ENCODE results near the gene IMPDH2. TPM values are rescaled to one million over a fixed set of nuclear protein-coding genes. Genes with fewer than 3 reads are reported as not detected.

Gene IMPDH2
- total and polyA plus RNA-seq, 12 donors: 40.7 to 105 (median 60.6) TPM

GRCh38 chr3:49005303-49005680, 23.9 kb downstream of the IMPDH2 start:
- TF ChIP-seq CTCF (IDR thresholded peaks at IDR 0.05): no peak
- peaks cover 0 to 22% (median 0%) of the 10 kb centered on the region in 9 donors for H3K36me3 ChIP-seq
- H3K27me3 ChIP-seq: no peaks in the 10 kb centered on the region
- ATAC-seq (no peak), DNase-seq (no peak)
- H3K4me1 ChIP-seq: peaks cover 4 to 27% (median 16%) of the 10 kb centered on the region in 9 donors
- intact Hi-C loops (cut with DNase I): no loop called here
- no peak overlapping the region for H3K4me3 ChIP-seq
- no peaks in the 10 kb centered on the region for H3K9me3 ChIP-seq
- WGBS, 2 donors: 97 to 99% methylated on average over 3 of the region's 3 CpGs
- no peak overlapping the region for H3K27ac ChIP-seq

DNA sequence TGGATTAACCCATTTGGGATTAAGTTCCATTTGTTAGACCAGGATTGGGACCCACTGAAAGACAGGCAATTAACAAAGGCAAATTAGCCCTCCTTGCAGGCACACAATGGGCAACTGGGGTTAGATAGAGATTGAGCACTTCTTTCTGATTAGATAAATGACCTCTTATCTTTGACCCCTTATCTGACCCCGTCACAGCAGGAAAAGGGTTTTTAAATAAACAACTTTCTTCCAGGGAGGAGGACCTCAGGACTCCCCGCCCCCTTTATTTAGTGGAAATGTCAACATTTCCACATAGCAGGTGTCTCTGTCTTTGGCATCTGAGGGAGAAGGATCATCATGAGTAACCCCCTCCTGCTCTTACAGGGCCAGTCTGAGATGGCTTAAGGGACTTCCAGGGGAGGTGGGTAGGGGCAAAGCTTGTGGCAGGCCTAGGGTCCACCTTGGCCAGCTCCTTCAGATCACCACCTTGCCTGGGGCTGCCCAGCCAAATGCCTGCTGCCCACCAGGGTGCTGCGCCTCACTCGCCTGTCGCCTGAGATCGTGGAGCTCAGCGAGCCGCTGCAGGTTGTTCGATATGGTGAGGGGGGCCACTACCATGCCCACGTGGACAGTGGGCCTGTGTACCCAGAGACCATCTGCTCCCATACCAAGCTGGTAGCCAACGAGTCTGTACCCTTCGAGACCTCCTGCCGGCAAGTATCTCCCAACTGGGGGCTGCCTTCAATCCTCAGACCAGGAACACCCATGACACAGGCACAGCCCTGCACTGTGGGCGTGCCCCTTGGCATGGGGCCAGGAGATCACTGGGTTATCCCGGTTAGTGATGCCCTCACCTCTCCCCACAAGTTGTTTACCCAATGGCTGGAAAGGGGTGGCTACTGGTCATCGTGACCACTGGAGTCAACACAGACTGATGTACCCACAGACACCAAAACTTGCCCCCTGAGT, 24.6 kb downstream of the IMPDH2 start:
- DNase-seq (no peak), ATAC-seq (no peak)
- Histone ChIP-seq H3K27me3 (no peaks in the 10 kb centered on the region), H3K4me3 (no peak overlapping the region), H3K27ac (no peak overlapping the region), H3K4me1 (peaks cover 4 to 27% (median 16%) of the 10 kb centered on the region in 9 donors), H3K36me3 (peaks cover 0 to 21% (median 0%) of the 10 kb centered on the region in 9 donors), H3K9me3 (no peaks in the 10 kb centered on the region)
- TF ChIP-seq CTCF (IDR thresholded peaks at IDR 0.05): no peak
- 85 to 89% methylated on average over 16 of the region's 16 CpGs for WGBS, 2 donors
- intact Hi-C loops (cut with DNase I): no loop called here

GRCh38 chr3:49001155-49001554, 28.0 kb downstream of the IMPDH2 start:
- no peak for DNase-seq
- intact Hi-C loops (cut with DNase I): no loop called here
- H3K27me3 ChIP-seq: no peaks in the 10 kb centered on the region
- H3K9me3 ChIP-seq: no peaks in the 10 kb centered on the region
- peaks cover 0 to 40% (median 0%) of the 10 kb centered on the region in 9 donors for H3K36me3 ChIP-seq
- no peak for TF ChIP-seq CTCF (IDR thresholded peaks at IDR 0.05)
- H3K4me1 ChIP-seq: peaks cover 0 to 4% (median 2%) of the 10 kb centered on the region in 9 donors
- no peak for ATAC-seq
- H3K4me3 ChIP-seq: no peak overlapping the region
- no peak overlapping the region for H3K27ac ChIP-seq
- 88 to 89% methylated on average over 6 of the region's 6 CpGs for WGBS, 2 donors

- 86% methylated on average over 8 of the region's 8 CpGs for WGBS, 2 donors
- intact Hi-C loops (cut with DNase I): loop anchor here in 1 of 10 donors (10.0 kb wide), 1 partner anchor 96 kb away; the partner anchor contains the start of gene QRICH1
- ATAC-seq (no peak), DNase-seq (no peak)
- TF ChIP-seq CTCF (IDR thresholded peaks at IDR 0.05): no peak
- Histone ChIP-seq H3K9me3 (no peaks in the 10 kb centered on the region), H3K27ac (no peak overlapping the region), H3K36me3 (peaks cover 0 to 42% (median 0%) of the 10 kb centered on the region in 9 donors), H3K27me3 (no peaks in the 10 kb centered on the region), H3K4me1 (no peaks in the 10 kb centered on the region), H3K4me3 (no peak overlapping the region)
Observed at GRCh38 chr3:48999085-48999858, 29.9 kb downstream of the IMPDH2 start.
